ENCODE data around the gene PVALEF. TPM values are rescaled to one million over a fixed set of nuclear protein-coding genes. Genes with fewer than 3 reads are reported as not detected.

The PVALEF gene
- total RNA-seq, 1 experiment from 2014 or later: not detected

DNA sequence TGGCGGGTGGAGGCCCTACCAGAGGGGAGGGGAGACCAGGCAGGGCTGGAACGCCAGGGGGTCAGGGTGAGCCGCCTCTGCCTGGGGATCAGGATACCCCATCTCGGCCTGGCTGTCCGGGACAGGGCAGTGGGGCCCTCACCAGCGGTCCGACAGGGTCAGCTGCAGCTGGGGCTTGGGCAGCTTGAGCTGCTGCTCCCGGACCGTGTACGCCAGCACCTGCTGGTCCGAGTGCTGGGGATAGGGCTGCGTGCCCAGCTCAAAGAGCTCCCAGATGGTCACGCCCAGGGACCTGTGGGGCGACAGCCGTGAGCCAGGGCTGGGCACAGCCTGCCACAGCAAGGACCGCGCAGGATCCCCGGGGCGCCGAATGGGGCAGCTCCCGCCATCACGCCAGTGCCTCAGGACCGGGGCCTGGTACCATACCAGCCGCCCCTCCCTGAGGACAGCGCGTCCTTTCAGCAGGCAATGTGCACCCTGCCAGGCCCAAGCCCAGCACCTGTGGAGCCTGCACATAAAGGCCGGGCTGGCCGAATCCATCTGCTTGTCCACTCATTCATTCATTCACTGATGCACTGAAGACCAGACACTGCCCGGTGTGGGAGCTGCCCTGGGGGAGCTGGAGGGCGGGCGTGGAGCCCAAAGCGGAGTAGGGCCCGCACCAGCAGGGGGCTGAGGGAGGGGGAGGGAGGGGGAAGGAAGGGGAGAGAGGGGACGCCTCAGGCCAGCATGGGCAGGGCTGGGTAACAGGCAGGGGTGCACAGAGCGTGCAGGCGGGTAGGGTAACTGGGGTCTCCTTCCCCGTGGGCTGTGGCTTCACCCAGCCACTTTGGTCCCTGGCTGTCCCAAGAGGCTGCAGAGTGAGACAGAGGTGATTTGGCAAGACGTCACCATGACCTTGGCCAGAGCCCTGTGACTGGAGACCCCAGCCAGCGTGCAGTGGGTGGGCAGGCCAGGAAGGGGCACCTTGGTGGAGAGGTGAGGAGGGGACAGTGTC, 42.0 kb upstream of the PVALEF start:
- H3K9me3 Mint-ChIP-seq: no peaks in the 10 kb centered on the region
- no CpG with 5 or more reads among the region's 39 CpGs for WGBS (ENCODE audit: extremely low coverage, insufficient read length, low lambda C conversion rate)

More for the DNA sequence above, 42.0 kb upstream of the PVALEF start:
- TF ChIP-seq, protein P1, sequence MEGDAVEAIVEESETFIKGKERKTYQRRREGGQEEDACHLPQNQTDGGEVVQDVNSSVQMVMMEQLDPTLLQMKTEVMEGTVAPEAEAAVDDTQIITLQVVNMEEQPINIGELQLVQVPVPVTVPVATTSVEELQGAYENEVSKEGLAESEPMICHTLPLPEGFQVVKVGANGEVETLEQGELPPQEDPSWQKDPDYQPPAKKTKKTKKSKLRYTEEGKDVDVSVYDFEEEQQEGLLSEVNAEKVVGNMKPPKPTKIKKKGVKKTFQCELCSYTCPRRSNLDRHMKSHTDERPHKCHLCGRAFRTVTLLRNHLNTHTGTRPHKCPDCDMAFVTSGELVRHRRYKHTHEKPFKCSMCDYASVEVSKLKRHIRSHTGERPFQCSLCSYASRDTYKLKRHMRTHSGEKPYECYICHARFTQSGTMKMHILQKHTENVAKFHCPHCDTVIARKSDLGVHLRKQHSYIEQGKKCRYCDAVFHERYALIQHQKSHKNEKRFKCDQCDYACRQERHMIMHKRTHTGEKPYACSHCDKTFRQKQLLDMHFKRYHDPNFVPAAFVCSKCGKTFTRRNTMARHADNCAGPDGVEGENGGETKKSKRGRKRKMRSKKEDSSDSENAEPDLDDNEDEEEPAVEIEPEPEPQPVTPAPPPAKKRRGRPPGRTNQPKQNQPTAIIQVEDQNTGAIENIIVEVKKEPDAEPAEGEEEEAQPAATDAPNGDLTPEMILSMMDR (conservative IDR thresholded peaks at IDR 0.05): no peak
- Mint-ChIP-seq H3K36me3 (ENCODE audit: insufficient read depth in 1 of 3, low read depth in 3 of 3) (no peaks in the 10 kb centered on the region), H3K4me1 (peaks cover 4 to 10% of the 10 kb centered on the region in 2 experiments), H3K27me3 (ENCODE audit: low read depth) (no peaks in the 10 kb centered on the region; the same call in 1 of the 2 replicates), H3K27ac (no peak overlapping the region), H3K4me3 (no peak overlapping the region)
- no peak for DNase-seq
- Histone ChIP-seq H3T11ph (ENCODE audit: low read length) (no peak overlapping the region), H3K27ac (ENCODE audit: insufficient read length, low read depth, low read length) (no peak overlapping the region), H2BK12ac (ENCODE audit: insufficient read length, low read depth, low read length) (no peak overlapping the region), H2BK5ac (ENCODE audit: insufficient read length, low read length) (no peak overlapping the region), H4K8ac (replicated peaks; ENCODE audit: insufficient read length, low read depth, low read length) (no peak overlapping the region), H4K91ac (ENCODE audit: insufficient read length, low read depth, low read length) (no peak overlapping the region), H3K18ac (ENCODE audit: insufficient read length, low read depth, low read length) (no peak overlapping the region), H3K23ac (ENCODE audit: insufficient read length, low read depth, low read length) (no peak overlapping the region), H3K9ac (ENCODE audit: extremely low read depth, insufficient read length, low read length) (no peak overlapping the region), H3K14ac (ENCODE audit: insufficient read depth, low read length) (no peak overlapping the region; the same call in 1 of the 2 replicates), H3K4me1 (ENCODE audit: insufficient read depth, low read length) (no peaks in the 10 kb centered on the region), H2AK5ac (ENCODE audit: insufficient read length, low read length) (no peak overlapping the region), H2BK20ac (ENCODE audit: low read depth, low read length, poor library complexity, severe bottlenecking) (no peak overlapping the region), H3K23me2 (ENCODE audit: insufficient read length, low read depth, low read length, poor library complexity, severe bottlenecking) (no peaks in the 10 kb centered on the region), H2AFZ (ENCODE audit: low read length) (no peak overlapping the region), H3K4me2 (ENCODE audit: insufficient read depth, insufficient read length, low read length) (no peak overlapping the region), H3K4ac (ENCODE audit: low read depth, low read length) (no peak overlapping the region), H3K79me1 (ENCODE audit: insufficient read depth, low read depth, low read length, poor library complexity, severe bottlenecking) (no peaks in the 10 kb centered on the region), H4K5ac (ENCODE audit: insufficient read length, low read depth, low read length) (no peak overlapping the region), H3K56ac (ENCODE audit: insufficient read length, low read depth, low read length) (no peak overlapping the region), H4K20me1 (ENCODE audit: control insufficient read depth, insufficient read depth, insufficient read length) (no peaks in the 10 kb centered on the region), H2BK120ac (ENCODE audit: low read depth, low read length, poor library complexity, severe bottlenecking) (no peak overlapping the region), H2BK15ac (ENCODE audit: low read depth, low read length) (no peak overlapping the region), H3K79me2 (ENCODE audit: insufficient read depth, low read length) (no peaks in the 10 kb centered on the region), H3K27me3 (ENCODE audit: insufficient read depth, low read length) (no peaks in the 10 kb centered on the region), H3K9me3 (ENCODE audit: control insufficient read depth, low read depth, low read length) (no peaks in the 10 kb centered on the region)

Data from H9 (cell line).